H9 (cell line): ENCODE data around the gene OBSL1. TPM values are rescaled to one million over a fixed set of nuclear protein-coding genes. Genes with fewer than 3 reads are reported as not detected.
A peak's percentile ranks its signal among the peaks of the same experiment; 100 is the strongest.

ENCODE experiments used
- DNase-seq: peaks from one replicate; pipeline ENCODE4 v3.0.0-alpha.2; 2017
- H2AFZ ChIP-seq: one replicate; pipeline ENCODE4 v1.6.1; 2013; ENCODE audit warnings: mild to moderate bottlenecking, low read length, control low read depth, moderate library complexity
- H2AK5ac ChIP-seq: 2 replicates; pipeline ENCODE4 v1.6.1; 2013; ENCODE audit warnings: low read length, control low read depth, mixed read lengths; ENCODE audit not compliant: insufficient read length
- H2BK120ac ChIP-seq: one replicate; pipeline ENCODE4 v1.6.1; 2013; ENCODE audit warnings: low read depth, mild to moderate bottlenecking, low read length, control low read depth, inconsistent platforms; ENCODE audit not compliant: poor library complexity, severe bottlenecking
- H2BK12ac ChIP-seq: 2 replicates; pipeline ENCODE4 v1.6.1; 2013; ENCODE audit warnings: low read length, control low read depth, mixed read lengths, low read depth; ENCODE audit not compliant: insufficient read length
- H2BK15ac ChIP-seq: 2 replicates; pipeline ENCODE4 v1.6.1; 2013; ENCODE audit warnings: low read depth, low read length, control low read depth
- H2BK20ac ChIP-seq: one replicate; pipeline ENCODE4 v1.6.1; 2013; ENCODE audit warnings: low read depth, mild to moderate bottlenecking, low read length, control low read depth, inconsistent platforms; ENCODE audit not compliant: poor library complexity, severe bottlenecking
- H2BK5ac ChIP-seq: 2 replicates; pipeline ENCODE4 v1.6.1; 2013; ENCODE audit warnings: low read length, control low read depth, mixed read lengths; ENCODE audit not compliant: insufficient read length
- H3K14ac ChIP-seq: 2 replicates; pipeline ENCODE4 v1.6.1; 2013; ENCODE audit warnings: low read length, control low read depth; ENCODE audit not compliant: insufficient read depth
- H3K18ac ChIP-seq: 2 replicates; pipeline ENCODE4 v1.6.1; 2013; ENCODE audit warnings: low read depth, mild to moderate bottlenecking, mixed read lengths, low read length, control low read depth; ENCODE audit not compliant: insufficient read length
- H3K23ac ChIP-seq: 2 replicates; pipeline ENCODE4 v1.6.1; 2013; ENCODE audit warnings: low read length, control low read depth, mixed read lengths, low read depth; ENCODE audit not compliant: insufficient read length
- H3K23me2 ChIP-seq: 2 replicates; pipeline ENCODE4 v1.6.1; 2013; ENCODE audit warnings: low read depth, mild to moderate bottlenecking, mixed read lengths, low read length, control low read depth; ENCODE audit not compliant: insufficient read length, poor library complexity, severe bottlenecking
- H3K27ac ChIP-seq: 2 replicates; pipeline ENCODE4 v1.5.1; 2013; ENCODE audit warnings: low read length, control low read depth, mixed read lengths, low read depth; ENCODE audit not compliant: insufficient read length
- H3K27me3 ChIP-seq: 2 replicates; pipeline ENCODE4 v1.6.1; 2013; ENCODE audit warnings: low read length, control low read depth, inconsistent platforms; ENCODE audit not compliant: insufficient read depth
- H3K4ac ChIP-seq: 2 replicates; pipeline ENCODE4 v1.6.1; 2013; ENCODE audit warnings: low read depth, mild to moderate bottlenecking, control low read depth, inconsistent platforms, low read length, moderate library complexity
- H3K4me1 ChIP-seq: 2 replicates; pipeline ENCODE4 v1.6.1; 2013; ENCODE audit warnings: low read length, control low read depth, inconsistent platforms; ENCODE audit not compliant: insufficient read depth
- H3K4me2 ChIP-seq: 2 replicates; pipeline ENCODE4 v1.6.1; 2013; ENCODE audit warnings: low read length, control low read depth, mixed read lengths; ENCODE audit not compliant: insufficient read length, insufficient read depth
- H3K56ac ChIP-seq: 2 replicates; pipeline ENCODE4 v1.6.1; 2013; ENCODE audit warnings: low read depth, mild to moderate bottlenecking, mixed read lengths, low read length, control low read depth; ENCODE audit not compliant: insufficient read length
- H3K79me1 ChIP-seq: 2 replicates; pipeline ENCODE4 v1.6.1; 2013; ENCODE audit warnings: low read depth, mild to moderate bottlenecking, moderate library complexity, low read length, control low read depth, inconsistent platforms; ENCODE audit not compliant: insufficient read depth, poor library complexity, severe bottlenecking
- H3K79me2 ChIP-seq: 2 replicates; pipeline ENCODE4 v1.6.1; 2013; ENCODE audit warnings: low read length, control low read depth, inconsistent platforms; ENCODE audit not compliant: insufficient read depth
- H3K9ac ChIP-seq: 2 replicates; pipeline ENCODE4 v1.6.1; 2013; ENCODE audit warnings: low read length, control low read depth, mixed read lengths; ENCODE audit not compliant: insufficient read length; ENCODE audit errors: extremely low read depth
- H3K9me3 ChIP-seq: one replicate; pipeline ENCODE4 v1.6.1; 2013; ENCODE audit warnings: low read depth, low read length, inconsistent platforms; ENCODE audit not compliant: control insufficient read depth
- H3T11ph ChIP-seq: one replicate; pipeline ENCODE4 v1.6.1; 2013; ENCODE audit warnings: mild to moderate bottlenecking, low read length, control low read depth, inconsistent platforms
- H4K20me1 ChIP-seq: one replicate; pipeline ENCODE4 v1.6.1; 2013; ENCODE audit not compliant: control insufficient read depth, insufficient read length, insufficient read depth
- H4K5ac ChIP-seq: 2 replicates; pipeline ENCODE4 v1.6.1; 2013; ENCODE audit warnings: low read depth, mild to moderate bottlenecking, mixed read lengths, low read length, control low read depth; ENCODE audit not compliant: insufficient read length
- H4K8ac ChIP-seq: replicated peaks from 2 replicates; pipeline ENCODE4 v1.6.1; 2013; ENCODE audit warnings: low read length, control low read depth, mixed read lengths, low read depth; ENCODE audit not compliant: insufficient read length
- H4K91ac ChIP-seq: 2 replicates; pipeline ENCODE4 v1.6.1; 2013; ENCODE audit warnings: low read depth, mild to moderate bottlenecking, moderate library complexity, mixed read lengths, low read length, control low read depth; ENCODE audit not compliant: insufficient read length
- H3K27ac Mint-ChIP-seq, 3 experiments: 2 replicates in 2 of 3; 3 replicates in 1 of 3; pipeline ENCODE4 v1.8.0; 2020 to 2021; ENCODE audit warnings: mixed read lengths in 3 of 3, mild to moderate bottlenecking in 1 of 3, moderate library complexity in 1 of 3
- H3K27me3 Mint-ChIP-seq: 2 replicates; pipeline ENCODE4 v1.8.0; 2021; ENCODE audit warnings: low read depth, mild to moderate bottlenecking, moderate library complexity, mixed read lengths
- H3K36me3 Mint-ChIP-seq, 3 experiments: 2 replicates in 2 of 3; 3 replicates in 1 of 3; pipeline ENCODE4 v1.8.0; 2020 to 2021; ENCODE audit warnings: low read depth in 3 of 3, mixed read lengths in 3 of 3; ENCODE audit not compliant: insufficient read depth in 1 of 3
- H3K4me1 Mint-ChIP-seq, 2 experiments: 2 replicates each; pipeline ENCODE4 v1.8.0; 2020; ENCODE audit warnings: mixed read lengths in 2 of 2
- H3K4me3 Mint-ChIP-seq, 2 experiments: 2 replicates in 1 of 2; 3 replicates in 1 of 2; pipeline ENCODE4 v1.8.0; 2020 to 2021; ENCODE audit warnings: mild to moderate bottlenecking in 2 of 2, mixed read lengths in 2 of 2, moderate library complexity in 1 of 2
- H3K9me3 Mint-ChIP-seq, 2 experiments: 2 replicates in 1 of 2; 3 replicates in 1 of 2; pipeline ENCODE4 v1.8.0; 2020; ENCODE audit warnings: mild to moderate bottlenecking in 2 of 2, mixed read lengths in 2 of 2, moderate library complexity in 1 of 2
- CTCF ChIP-seq: fragments of 200-600 bp; sonication (generic); conservative IDR thresholded peaks from 3 replicates; pipeline ENCODE4 v1.8.0; 2021; ENCODE audit warnings: antibody characterized with exemption, mild to moderate bottlenecking
- WGBS: extraction: QIAGEN DNeasy Blood & Tissue Kit; methylation state at CpG from one replicate; pipeline ENCODE4 v1.1.7; 2013; ENCODE audit warnings: missing lambda C conversion rate, low lambda C conversion rate, mixed read lengths; ENCODE audit not compliant: insufficient read length; ENCODE audit errors: extremely low coverage; 5-methylcytosine and 5-hydroxymethylcytosine counted together
- total RNA-seq: library from RNA; stranded (reverse); gene quantifications from 2 replicates; pipeline ENCODE4 v1.2.1, GENCODE V29; 2021

The OBSL1 gene
- total RNA-seq, 1 experiment from 2014 or later: 140 TPM

- no peak overlapping the region for H2AFZ ChIP-seq
- no peak overlapping the region for H3K4me2 ChIP-seq
- no peak overlapping the region for H4K8ac ChIP-seq
- no peak overlapping the region for H4K5ac ChIP-seq
- H3K79me2 ChIP-seq: no peaks in the 10 kb centered on the region
- H3K23ac ChIP-seq: no peak overlapping the region
- no peaks in the 10 kb centered on the region for H3K27me3 ChIP-seq
- no peaks in the 10 kb centered on the region for H4K20me1 ChIP-seq
- H2BK5ac ChIP-seq: no peak overlapping the region
- Mint-ChIP-seq H3K36me3 (peaks cover 0 to 11% (median 7%) of the 10 kb centered on the region in 3 experiments; a peak in 4 of 7 replicates), H3K4me1 (peaks cover 0 to 4% of the 10 kb centered on the region in 2 experiments; a peak in 3 of 4 replicates), H3K27ac (no peak overlapping the region), H3K4me3 (no peak overlapping the region), H3K27me3 (peaks cover 4% of the 10 kb centered on the region), H3K9me3 (no peaks in the 10 kb centered on the region)
- H3K79me1 ChIP-seq: no peaks in the 10 kb centered on the region
- H3K4me1 ChIP-seq: no peaks in the 10 kb centered on the region
- H2BK12ac ChIP-seq: no peak overlapping the region
- H3T11ph ChIP-seq: no peak overlapping the region
- H2BK120ac ChIP-seq: no peak overlapping the region
- no peak overlapping the region for H2BK20ac ChIP-seq
- no peak overlapping the region for H3K18ac ChIP-seq
- H3K14ac ChIP-seq: no peak overlapping the region
- H3K56ac ChIP-seq: no peak overlapping the region
- no peak overlapping the region for H3K9ac ChIP-seq
- no peak overlapping the region for H4K91ac ChIP-seq
- peak; percentile 65 for TF ChIP-seq CTCF
- no peak overlapping the region for H3K4ac ChIP-seq
- no peaks in the 10 kb centered on the region for H3K9me3 ChIP-seq
- no peaks in the 10 kb centered on the region for H3K23me2 ChIP-seq
- no peak overlapping the region for H2AK5ac ChIP-seq
- no peak for DNase-seq
- no peak overlapping the region for H2BK15ac ChIP-seq
- no CpG with 5 or more reads among the region's 4 CpGs for WGBS
- H3K27ac ChIP-seq: no peak overlapping the region
These were observed 47.9 kb upstream of the OBSL1 start for GRCh38 chr2:219619235-219619634.
